Measurements from ENCODE around the gene NTN5. TPM values are rescaled to one million over a fixed set of nuclear protein-coding genes. Genes with fewer than 3 reads are reported as not detected.

The NTN5 gene
- total RNA-seq, 1 donor from 2014 or later, result 0.71 TPM

GRCh38 chr19:48656840-48657474, 15.9 kb downstream of the NTN5 start:
- H3K27me3 Mint-ChIP-seq, result no peaks in the 10 kb centered on the region
- H3K27ac Mint-ChIP-seq, result no peak overlapping the region

GRCh38 chr19:48654299-48655059, 18.3 kb downstream of the NTN5 start:
- CTCF ChIA-PET, result no interaction called here
- ATAC-seq (ENCODE audit: low read depth), result no peak
- intact Hi-C loops (cut with micrococcal nuclease), result no loop called here
- POLR2A ChIA-PET, result no interaction called here
- Mint-ChIP-seq H3K9me3 (no peaks in the 10 kb centered on the region), H3K36me3 (ENCODE audit: low read depth) (no peaks in the 10 kb centered on the region), H3K4me3 (no peak overlapping the region), H3K27me3 (no peaks in the 10 kb centered on the region), H3K4me1 (peaks cover 17% of the 10 kb centered on the region), H3K27ac (no peak overlapping the region)
- no peak for TF ChIP-seq CTCF (IDR thresholded peaks at IDR 0.05)
- no peak for DNase-seq

More at GRCh38 chr19:48656840-48657474, 15.9 kb downstream of the NTN5 start:
- TF ChIP-seq CTCF (IDR thresholded peaks at IDR 0.05), result no peak
- POLR2A ChIA-PET, result interaction anchor here (1.6 kb wide), 1 partner anchor 8 kb away, joined by 3 read pairs; no protein-coding TSS in a partner anchor
- Mint-ChIP-seq H3K36me3 (ENCODE audit: low read depth) (no peaks in the 10 kb centered on the region), H3K4me1 (peaks cover 20% of the 10 kb centered on the region), H3K9me3 (no peaks in the 10 kb centered on the region), H3K4me3 (no peak overlapping the region)
- intact Hi-C loops (cut with micrococcal nuclease), result no loop called here
- DNase-seq (no peak), ATAC-seq (ENCODE audit: low read depth) (no peak)
- CTCF ChIA-PET, result no interaction called here

- ChIA-PET CTCF (interaction anchor here (0.6 to 1.3 kb wide), 2 partner anchors 23 to 191 kb away, joined by 3 read pairs; no protein-coding TSS in a partner anchor), POLR2A (no interaction called here)
- no peak for TF ChIP-seq CTCF (IDR thresholded peaks at IDR 0.05)
- intact Hi-C loops (cut with micrococcal nuclease), result no loop called here
- H3K9me3 Mint-ChIP-seq, result no peaks in the 10 kb centered on the region
- no peaks in the 10 kb centered on the region for H3K36me3 Mint-ChIP-seq (ENCODE audit: low read depth)
- peak overlapping the region; percentile 16 for H3K27ac Mint-ChIP-seq
- no peak for ATAC-seq (ENCODE audit: low read depth)
- no peak overlapping the region for H3K4me3 Mint-ChIP-seq
- DNase-seq, result no peak
- peaks cover 40% of the 10 kb centered on the region for H3K4me1 Mint-ChIP-seq
- H3K27me3 Mint-ChIP-seq, result no peaks in the 10 kb centered on the region
These were observed 21.2 kb downstream of the NTN5 start for GRCh38 chr19:48651683-48652048.

- ChIA-PET POLR2A (interaction anchor here (0.5 kb wide), 1 partner anchor 705 kb away, joined by 3 read pairs; no protein-coding TSS in a partner anchor), CTCF (interaction anchor here (0.6 to 1.3 kb wide), 2 partner anchors 23 to 191 kb away, joined by 3 read pairs; no protein-coding TSS in a partner anchor)
- intact Hi-C loops (cut with micrococcal nuclease), result no loop called here
- ATAC-seq (ENCODE audit: low read depth) (no peak), DNase-seq (no peak)
- Mint-ChIP-seq H3K9me3 (no peaks in the 10 kb centered on the region), H3K36me3 (ENCODE audit: low read depth) (peaks cover under 1% of the 10 kb centered on the region), H3K27ac (peak overlapping the region; percentile 19), H3K4me3 (no peak overlapping the region), H3K27me3 (no peaks in the 10 kb centered on the region), H3K4me1 (peaks cover 42% of the 10 kb centered on the region)
- no peak for TF ChIP-seq CTCF (IDR thresholded peaks at IDR 0.05)
These were observed 21.7 kb downstream of the NTN5 start for GRCh38 chr19:48650974-48651682.
